ENCODE results near the gene IDH3G. TPM values are rescaled to one million over a fixed set of nuclear protein-coding genes. Genes with fewer than 3 reads are reported as not detected.

The IDH3G gene
- total RNA-seq, 1 experiment from 2014 or later, result 43.2 TPM

DNA sequence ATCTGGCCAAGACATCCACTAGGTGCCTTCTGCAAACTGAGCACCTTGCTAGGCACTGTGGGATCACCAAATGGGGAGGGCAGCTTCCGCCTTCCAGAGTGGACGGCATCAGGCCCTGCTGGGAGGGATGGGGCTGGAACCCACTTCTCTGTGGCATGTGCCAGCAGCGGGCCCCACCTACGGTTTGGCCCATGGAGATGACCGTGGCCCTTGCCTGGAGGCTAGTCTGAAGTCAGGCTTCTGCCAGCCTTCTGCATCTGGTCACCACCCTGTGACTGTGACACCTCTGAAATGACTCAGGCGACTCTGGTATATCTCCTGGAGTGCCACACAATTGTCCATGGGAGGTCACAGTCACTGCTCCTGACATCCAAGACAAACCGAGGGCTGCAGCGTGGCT, 7.5 kb upstream of the IDH3G start:
- Histone ChIP-seq H2BK5ac (ENCODE audit: insufficient read length, low read length) (no peak overlapping the region), H3K27me3 (ENCODE audit: insufficient read depth, low read length) (no peaks in the 10 kb centered on the region), H3K18ac (ENCODE audit: insufficient read length, low read depth, low read length) (no peak overlapping the region), H3K79me1 (ENCODE audit: insufficient read depth, low read depth, low read length, poor library complexity, severe bottlenecking) (no peaks in the 10 kb centered on the region), H2BK20ac (ENCODE audit: low read depth, low read length, poor library complexity, severe bottlenecking) (no peak overlapping the region), H2BK120ac (ENCODE audit: low read depth, low read length, poor library complexity, severe bottlenecking) (no peak overlapping the region), H3K23me2 (ENCODE audit: insufficient read length, low read depth, low read length, poor library complexity, severe bottlenecking) (no peaks in the 10 kb centered on the region), H2BK12ac (ENCODE audit: insufficient read length, low read depth, low read length) (no peak overlapping the region), H4K5ac (ENCODE audit: insufficient read length, low read depth, low read length) (no peak overlapping the region), H3K56ac (ENCODE audit: insufficient read length, low read depth, low read length) (no peak overlapping the region), H3K9me3 (ENCODE audit: control insufficient read depth, low read depth, low read length) (peaks cover 10% of the 10 kb centered on the region), H3K4me2 (ENCODE audit: insufficient read depth, insufficient read length, low read length) (no peak overlapping the region), H2AFZ (ENCODE audit: low read length) (no peak overlapping the region), H3K27ac (ENCODE audit: insufficient read length, low read depth, low read length) (no peak overlapping the region), H2AK5ac (ENCODE audit: insufficient read length, low read length) (no peak overlapping the region), H3K4me1 (ENCODE audit: insufficient read depth, low read length) (no peaks in the 10 kb centered on the region), H3K4ac (ENCODE audit: low read depth, low read length) (no peak overlapping the region), H3K23ac (ENCODE audit: insufficient read length, low read depth, low read length) (no peak overlapping the region), H3K14ac (ENCODE audit: insufficient read depth, low read length) (no peak overlapping the region), H4K8ac (replicated peaks; ENCODE audit: insufficient read length, low read depth, low read length) (no peak overlapping the region), H3K9ac (ENCODE audit: extremely low read depth, insufficient read length, low read length) (no peak overlapping the region), H2BK15ac (ENCODE audit: low read depth, low read length) (no peak overlapping the region), H4K20me1 (ENCODE audit: control insufficient read depth, insufficient read depth, insufficient read length) (no peaks in the 10 kb centered on the region), H3K79me2 (ENCODE audit: insufficient read depth, low read length) (no peaks in the 10 kb centered on the region), H3T11ph (ENCODE audit: low read length) (no peak overlapping the region), H4K91ac (ENCODE audit: insufficient read length, low read depth, low read length) (no peak overlapping the region)
- WGBS (ENCODE audit: extremely low coverage, insufficient read length, low lambda C conversion rate), result no CpG with 5 or more reads among the region's 8 CpGs
- no peaks in the 10 kb centered on the region for H3K4me1 Mint-ChIP-seq
- no peak for DNase-seq
- peaks cover 23 to 43% (median 23%) of the 10 kb centered on the region in 3 experiments for H3K36me3 Mint-ChIP-seq (ENCODE audit: insufficient read depth in 1 of 3, low read depth in 3 of 3)
- no peak for TF ChIP-seq CTCF (conservative IDR thresholded peaks at IDR 0.05)
- peaks cover 55 to 68% of the 10 kb centered on the region in 2 experiments for H3K9me3 Mint-ChIP-seq
- H3K27me3 Mint-ChIP-seq (ENCODE audit: low read depth), result peaks cover 5% of the 10 kb centered on the region
- no peak overlapping the region; a peak in 1 of 5 replicates for H3K4me3 Mint-ChIP-seq
- H3K27ac Mint-ChIP-seq, result peak overlapping the region in 2 of 3 experiments; percentile 27 to 34; a peak in 2 of 7 replicates

All from H9 (cell line).